Epithelial cell of prostate (primary cell): Measurements from ENCODE around the gene RASA2.
A peak's percentile ranks its signal among the peaks of the same experiment; 100 is the strongest.
"Not testable (repeated sequence)": the region's sequence is repeated elsewhere in the genome, so short reads cannot be mapped to it uniquely, and the experiment has no call there.

Experiments used
- DNase-seq: peaks from one replicate; pipeline ENCODE4 v3.0.0-alpha.2; 2011; ENCODE audit warnings: low read depth, low spot score
- H3K27ac ChIP-seq: fragments of 450-650 bp; 2 replicates; pipeline ENCODE4 v1.5.1; 2017; ENCODE audit warnings: mild to moderate bottlenecking

RASA2 gene

GRCh38 chr3:141455603-141456300 lies 31.1 kb upstream of the RASA2 start:
- H3K27ac ChIP-seq = no peak overlapping the region
- no peak for DNase-seq

GRCh38 chr3:141456301-141456625 lies 30.6 kb upstream of the RASA2 start:
- no peak for DNase-seq
- no peak overlapping the region for H3K27ac ChIP-seq

GRCh38 chr3:141457624-141458236 lies 29.1 kb upstream of the RASA2 start:
- DNase-seq = peak; percentile 63
- peak overlapping the region; percentile 38 for H3K27ac ChIP-seq

GRCh38 chr3:141459008-141459407 lies 27.8 kb upstream of the RASA2 start:
- H3K27ac ChIP-seq = no peak overlapping the region
- DNase-seq = no peak

- DNase-seq = no peak
- no peak overlapping the region for H3K27ac ChIP-seq
These were observed 26.6 kb upstream of the RASA2 start for GRCh38 chr3:141460097-141460704.

- no peak for DNase-seq
- no peak overlapping the region for H3K27ac ChIP-seq
These were observed 24.5 kb upstream of the RASA2 start for GRCh38 chr3:141462176-141462859.

GRCh38 chr3:141465221-141465620 lies 21.6 kb upstream of the RASA2 start:
- H3K27ac ChIP-seq = no peak overlapping the region
- DNase-seq = no peak

- H3K27ac ChIP-seq = no peak overlapping the region
- DNase-seq = no peak
These were observed 20.1 kb upstream of the RASA2 start for GRCh38 chr3:141466633-141467169.

GRCh38 chr3:141469720-141470119 lies 17.1 kb upstream of the RASA2 start:
- no peak for DNase-seq
- H3K27ac ChIP-seq = no peak overlapping the region

GRCh38 chr3:141471160-141471559 lies 15.7 kb upstream of the RASA2 start:
- no peak for DNase-seq
- H3K27ac ChIP-seq = no peak overlapping the region

GRCh38 chr3:141476033-141476432 lies 10.8 kb upstream of the RASA2 start:
- H3K27ac ChIP-seq = no peak overlapping the region
- no peak for DNase-seq

- H3K27ac ChIP-seq = peak overlapping the region; percentile 46
- DNase-seq = peak; percentile 77
These were observed 9.6 kb upstream of the RASA2 start for GRCh38 chr3:141477224-141477623.

- H3K27ac ChIP-seq = no peak overlapping the region
- DNase-seq = no peak
These were observed 8.7 kb upstream of the RASA2 start for GRCh38 chr3:141478139-141478538.

GRCh38 chr3:141478840-141479239 lies 8.0 kb upstream of the RASA2 start:
- not testable (repeated sequence) for H3K27ac ChIP-seq, DNase-seq

- peak overlapping the region; percentile 61 for H3K27ac ChIP-seq
- no peak for DNase-seq
These were observed 4.4 kb upstream of the RASA2 start for GRCh38 chr3:141482245-141482922.

GRCh38 chr3:141484701-141485287 lies 2.0 kb upstream of the RASA2 start:
- DNase-seq = no peak
- peak overlapping the region; percentile 98 for H3K27ac ChIP-seq

GRCh38 chr3:141485641-141486495 lies 959 bp upstream of the RASA2 start:
- DNase-seq = peak; percentile 88
- peak overlapping the region; percentile 98 for H3K27ac ChIP-seq

- peak overlapping the region; percentile 98 for H3K27ac ChIP-seq
- DNase-seq = no peak
These were observed 406 bp upstream of the RASA2 start for GRCh38 chr3:141486496-141486745.

GRCh38 chr3:141487521-141488252 lies 860 bp downstream of the RASA2 start:
- DNase-seq = no peak
- peak overlapping the region; percentile 98 for H3K27ac ChIP-seq
